Measurements from ENCODE around the gene TMEM119.

TMEM119 gene

GRCh38 chr12:108597559-108598471 lies at the start of gene TMEM119:
Gene TMEM119 (minus strand): TSS chr12:108598084. CDS start chr12:108592383, 5,701 bp downstream.
- H3K27ac ChIP-seq = no peak within 1 kb of the TSS
- TF ChIP-seq CTCF (conservative IDR thresholded peaks at IDR 0.05) = no peak
- no peak for TF ChIP-seq ZFX (IDR thresholded peaks at IDR 0.05)

GRCh38 chr12:108646600-108647579 lies 49.0 kb upstream of the TMEM119 start:
- H3K27ac ChIP-seq = no peak overlapping the region
- TF ChIP-seq CTCF (conservative IDR thresholded peaks at IDR 0.05) (no peak), ZFX (IDR thresholded peaks at IDR 0.05) (no peak)

GRCh38 chr12:108645686-108646599 lies 48.1 kb upstream of the TMEM119 start:
- no peak for TF ChIP-seq ZFX (IDR thresholded peaks at IDR 0.05)
- no peak for TF ChIP-seq CTCF (conservative IDR thresholded peaks at IDR 0.05)
- H3K27ac ChIP-seq = no peak overlapping the region

GRCh38 chr12:108644811-108645120 lies 46.9 kb upstream of the TMEM119 start:
- H3K27ac ChIP-seq = no peak overlapping the region
- TF ChIP-seq CTCF (conservative IDR thresholded peaks at IDR 0.05) (no peak), ZFX (IDR thresholded peaks at IDR 0.05) (no peak)

GRCh38 chr12:108643941-108644810 lies 46.3 kb upstream of the TMEM119 start:
- TF ChIP-seq ZFX (IDR thresholded peaks at IDR 0.05) (no peak), CTCF (conservative IDR thresholded peaks at IDR 0.05) (no peak)
- no peak overlapping the region for H3K27ac ChIP-seq
